Dermis microvascular lymphatic vessel endothelial cell (primary cell): ENCODE results near the gene CKM. TPM values are rescaled to one million over a fixed set of nuclear protein-coding genes. Genes with fewer than 3 reads are reported as not detected.
"Not testable (repeated sequence)": the region's sequence is repeated elsewhere in the genome, so short reads cannot be mapped to it uniquely, and the experiment has no call there.

Experiments used
- DNase-seq, 2 donors: peaks; one replicate each; pipeline versions ENCODE4 v3.0.0 to v3.0.0-alpha.2; 2010; ENCODE audit warnings: low read depth in 2 of 2
- total RNA-seq: library from RNA; depleted of rRNA; stranded (reverse); fragments of >200 nt; gene quantifications from 2 replicates; pipeline ENCODE4 v1.2.1, GENCODE V29; 2014

Gene CKM
- total RNA-seq, 1 donor from 2014 or later: not detected

- no peak for DNase-seq
Observed at GRCh38 chr19:45349430-45349941, 26.8 kb upstream of the CKM start.

- DNase-seq: no peak
Observed at GRCh38 chr19:45349126-45349415, 26.4 kb upstream of the CKM start.

GRCh38 chr19:45348367-45349125, 25.9 kb upstream of the CKM start:
- DNase-seq: no peak

- DNase-seq: no peak
Observed at GRCh38 chr19:45347570-45348366, 25.1 kb upstream of the CKM start.

GRCh38 chr19:45346449-45346848, 23.8 kb upstream of the CKM start:
- no peak for DNase-seq

- DNase-seq: no peak
Observed at GRCh38 chr19:45345506-45345860, 22.8 kb upstream of the CKM start.

- DNase-seq: no peak
Observed at GRCh38 chr19:45344621-45345505, 22.2 kb upstream of the CKM start.

GRCh38 chr19:45342911-45343310, 20.2 kb upstream of the CKM start:
- no peak for DNase-seq

- DNase-seq: peak in 1 of 2 donors; percentile 5
Observed at GRCh38 chr19:45340899-45341453, 18.3 kb upstream of the CKM start.

GRCh38 chr19:45340232-45340898, 17.7 kb upstream of the CKM start, which contains the start of gene KLC3:
KLC3 (plus strand) TSS chr19:45340750; CDS start chr19:45345542, 4,792 bp downstream.
- DNase-seq: no peak

- DNase-seq: no peak
Observed at GRCh38 chr19:45339629-45340028, 17.0 kb upstream of the CKM start.

GRCh38 chr19:45336696-45337251, 14.1 kb upstream of the CKM start:
- no peak for DNase-seq

- not testable (repeated sequence) for DNase-seq
Observed at GRCh38 chr19:45334881-45335280, 12.2 kb upstream of the CKM start.

- no peak for DNase-seq
Observed at GRCh38 chr19:45333609-45334303, 11.1 kb upstream of the CKM start.

GRCh38 chr19:45331411-45331810, 8.7 kb upstream of the CKM start:
- no peak for DNase-seq

GRCh38 chr19:45327404-45328143, 4.9 kb upstream of the CKM start:
- no peak for DNase-seq

- no peak for DNase-seq
Observed at GRCh38 chr19:45324349-45324907, 1.8 kb upstream of the CKM start.

GRCh38 chr19:45323671-45324081, 1.0 kb upstream of the CKM start:
- no peak for DNase-seq

- DNase-seq: no peak
Observed at GRCh38 chr19:45322311-45322710, 364 bp downstream of the CKM start.
